Ovary (tissue), 9 donors: ENCODE data around the gene GNGT1. TPM values are rescaled to one million over a fixed set of nuclear protein-coding genes. Genes with fewer than 3 reads are reported as not detected.
A peak's percentile ranks its signal among the peaks of the same experiment; 100 is the strongest.

ENCODE experiments used
- DNase-seq, 5 donors: peaks; one replicate each; pipeline ENCODE4 v3.0.0-alpha.2; 2019 to 2020
- H3K27ac ChIP-seq, 2 donors: fragments of 200-600 bp; one replicate each; pipeline versions ENCODE4 v1.5.1 to v1.8.0; 2019 to 2022
- H3K27me3 ChIP-seq: fragments of 200-600 bp; one replicate; pipeline ENCODE4 v1.8.0; 2022
- H3K36me3 ChIP-seq: fragments of 200-600 bp; sonication (generic); one replicate; pipeline ENCODE4 v1.5.1; 2019
- H3K4me1 ChIP-seq: one replicate; pipeline ENCODE4 v1.8.1; 2013; ENCODE audit warnings: mild to moderate bottlenecking, moderate library complexity; ENCODE audit not compliant: insufficient read depth
- H3K4me3 ChIP-seq: fragments of 200-600 bp; sonication (generic); one replicate; pipeline ENCODE4 v1.5.1; 2017
- H3K9me3 ChIP-seq, 2 donors: fragments of 200-600 bp in 1 of 2; sonication (generic) in 1 of 2; one replicate each; pipeline versions ENCODE4 v1.5.1 to v1.8.1; 2013 to 2019; ENCODE audit warnings: mild to moderate bottlenecking in 1 of 2, moderate library complexity in 1 of 2
- EP300 ChIP-seq: sonication (generic); formaldehyde crosslinking; IDR thresholded peaks from one replicate; pipeline ENCODE4 v1.6.1; 2017; ENCODE audit warnings: antibody characterized with exemption
- POLR2A ChIP-seq: fragments of 450-650 bp; IDR thresholded peaks from one replicate; pipeline ENCODE4 v1.6.1; 2017; ENCODE audit warnings: antibody characterized with exemption, mild to moderate bottlenecking, moderate library complexity
- WGBS, 3 donors: extraction: QIAGEN DNeasy Blood & Tissue Kit in 1 of 3; methylation state at CpG; one replicate each; pipeline versions ENCODE4 v1.1.5 to v1.1.7; 2013 to 2017; 5-methylcytosine and 5-hydroxymethylcytosine counted together
- intact Hi-C, 4 donors: fragments of 100-400 bp; cut with DNase I; formaldehyde crosslinking; loops; one replicate each; pipeline versions ENCODE4 v1.11.0 to v1.15.1; 2022 to 2023
- polyA plus RNA-seq, 2 donors: library from polyadenylated mRNA; stranded (reverse); fragments of 200-250 nt in 1 of 2; fragments of 350-450 nt in 1 of 2; fragmentation: Illumina TruSeq in 1 of 2; extraction: RNeasy Lipid Tissue Mini Kit (QIAGEN cat#74804) in 1 of 2; gene quantifications; one replicate each; pipeline ENCODE4 v1.2.3, GENCODE V29; 2013 to 2014
- total RNA-seq, 7 donors: library from RNA; depleted of rRNA in 2 of 7; stranded (reverse); fragments of >200 nt in 2 of 7; fragmentation: NEBNext Ultra II Directional in 3 of 7; extraction: Animal tissue kit (Norgen Biotek cat#: 25700) in 3 of 7; gene quantifications; one replicate each; pipeline versions ENCODE4 v1.1.0 to v1.2.4, GENCODE V29; 2016 to 2023
- TF ChIP-seq, protein P1 (sequence below), 3 donors: fragments of 450-650 bp in 2 of 3; fragments of 200-600 bp in 1 of 3; IDR thresholded peaks; one replicate each; pipeline versions ENCODE4 v1.5.1 to v1.8.0; 2016 to 2022; ENCODE audit warnings: antibody characterized with exemption in 3 of 3, mild to moderate bottlenecking in 1 of 3
- donor health status: DM: no; HTN: no; CAD: no; lungs with moderate emphysema.
- donor health status: DM: no; HTN: no; CAD: no.
- donor health status: Bipolar disorder and iron deficiency.
- donor health status: DM: yes; HTN: yes; CAD: no.
- donor health status: DM: no; HTN: no; CAD: no.
- donor health status: DM: yes; HTN: yes; CAD: no.

Gene GNGT1
- total and polyA plus RNA-seq, 9 donors = 0.41 to 0.92 (median 0.68) TPM; not detected in 4

DNA sequence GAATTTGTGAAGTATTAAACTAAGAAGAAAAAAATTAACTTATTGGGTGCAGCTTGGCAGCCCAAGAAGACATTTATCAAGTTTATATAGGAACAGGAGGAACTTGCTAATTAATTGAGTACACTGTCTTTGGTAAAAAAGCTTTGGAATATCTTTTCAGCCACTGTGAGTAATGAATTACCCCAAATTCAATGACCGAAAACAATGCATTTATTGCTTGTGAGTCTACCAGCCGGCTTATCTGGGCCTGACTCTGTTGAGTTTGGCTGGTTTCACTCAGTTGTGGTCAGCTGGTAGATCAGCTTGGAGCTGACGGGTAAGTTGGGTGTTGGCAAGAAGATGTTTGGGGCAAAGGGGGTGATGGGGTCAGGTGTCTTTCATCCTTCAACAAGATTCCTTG lies 26.8 kb downstream of the GNGT1 start:
- 95 to 99% (median 98%) methylated on average over 3 of the region's 3 CpGs for WGBS, 3 donors
- TF ChIP-seq EP300 (no peak), POLR2A (no peak)
- TF ChIP-seq, protein P1, sequence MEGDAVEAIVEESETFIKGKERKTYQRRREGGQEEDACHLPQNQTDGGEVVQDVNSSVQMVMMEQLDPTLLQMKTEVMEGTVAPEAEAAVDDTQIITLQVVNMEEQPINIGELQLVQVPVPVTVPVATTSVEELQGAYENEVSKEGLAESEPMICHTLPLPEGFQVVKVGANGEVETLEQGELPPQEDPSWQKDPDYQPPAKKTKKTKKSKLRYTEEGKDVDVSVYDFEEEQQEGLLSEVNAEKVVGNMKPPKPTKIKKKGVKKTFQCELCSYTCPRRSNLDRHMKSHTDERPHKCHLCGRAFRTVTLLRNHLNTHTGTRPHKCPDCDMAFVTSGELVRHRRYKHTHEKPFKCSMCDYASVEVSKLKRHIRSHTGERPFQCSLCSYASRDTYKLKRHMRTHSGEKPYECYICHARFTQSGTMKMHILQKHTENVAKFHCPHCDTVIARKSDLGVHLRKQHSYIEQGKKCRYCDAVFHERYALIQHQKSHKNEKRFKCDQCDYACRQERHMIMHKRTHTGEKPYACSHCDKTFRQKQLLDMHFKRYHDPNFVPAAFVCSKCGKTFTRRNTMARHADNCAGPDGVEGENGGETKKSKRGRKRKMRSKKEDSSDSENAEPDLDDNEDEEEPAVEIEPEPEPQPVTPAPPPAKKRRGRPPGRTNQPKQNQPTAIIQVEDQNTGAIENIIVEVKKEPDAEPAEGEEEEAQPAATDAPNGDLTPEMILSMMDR (IDR thresholded peaks at IDR 0.05) = no peak
- intact Hi-C loops = no loop called here
- Histone ChIP-seq H3K27me3 (no peaks in the 10 kb centered on the region), H3K36me3 (no peaks in the 10 kb centered on the region), H3K27ac (no peak overlapping the region), H3K4me3 (no peak overlapping the region), H3K4me1 (no peaks in the 10 kb centered on the region), H3K9me3 (no peaks in the 10 kb centered on the region)
- no peak for DNase-seq

DNA sequence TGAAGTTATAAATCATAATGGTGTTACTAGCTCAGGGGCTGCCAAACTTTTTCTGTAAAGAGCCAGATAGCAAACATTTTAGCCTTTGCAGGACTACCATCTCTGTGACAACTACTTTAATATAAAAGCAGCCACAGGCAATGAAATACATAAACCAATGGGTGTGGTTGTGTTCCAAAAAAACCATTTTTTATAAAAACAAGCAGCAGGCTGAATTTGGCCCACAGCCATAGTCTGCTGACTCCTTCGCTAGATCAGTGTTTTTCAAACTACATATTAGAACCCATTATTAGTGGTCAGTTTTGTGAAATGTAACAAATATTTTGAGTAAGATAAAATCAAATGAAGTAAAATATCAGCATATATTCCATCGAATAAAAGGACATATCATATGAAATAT lies 28.7 kb downstream of the GNGT1 start:
- Histone ChIP-seq H3K4me3 (no peak overlapping the region), H3K9me3 (no peaks in the 10 kb centered on the region), H3K36me3 (no peaks in the 10 kb centered on the region), H3K4me1 (no peaks in the 10 kb centered on the region), H3K27ac (no peak overlapping the region), H3K27me3 (no peaks in the 10 kb centered on the region)
- 61 to 72% (median 67%) methylated on average over 2 of the region's 2 CpGs for WGBS, 3 donors
- intact Hi-C loops = no loop called here
- DNase-seq = peak in 1 of 5 donors; percentile 60
- TF ChIP-seq, protein P1 (IDR thresholded peaks at IDR 0.05) = no peak
- TF ChIP-seq EP300 = no peak
- no peak for TF ChIP-seq POLR2A

DNA sequence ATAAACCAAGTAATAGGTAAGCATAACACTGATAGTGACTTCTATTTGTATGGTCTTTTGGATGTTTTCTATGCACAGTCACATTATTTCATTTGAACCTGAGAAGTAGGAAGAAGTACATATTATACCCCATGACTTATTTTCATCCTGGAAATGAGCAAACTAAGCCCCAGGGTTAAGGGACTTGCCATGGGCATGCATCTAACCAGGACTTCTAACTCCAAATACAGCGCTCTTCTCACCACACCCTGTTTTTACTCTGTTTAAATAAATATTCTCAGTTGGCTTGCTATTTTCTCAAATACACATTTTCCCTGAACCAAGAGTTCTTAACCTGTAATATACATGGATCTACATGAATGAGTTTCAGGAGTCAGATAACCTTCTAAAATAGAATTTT lies 31.5 kb downstream of the GNGT1 start:
- 76 to 90% (median 77%) methylated on average over 1 of the region's 1 CpG for WGBS, 3 donors

DNA sequence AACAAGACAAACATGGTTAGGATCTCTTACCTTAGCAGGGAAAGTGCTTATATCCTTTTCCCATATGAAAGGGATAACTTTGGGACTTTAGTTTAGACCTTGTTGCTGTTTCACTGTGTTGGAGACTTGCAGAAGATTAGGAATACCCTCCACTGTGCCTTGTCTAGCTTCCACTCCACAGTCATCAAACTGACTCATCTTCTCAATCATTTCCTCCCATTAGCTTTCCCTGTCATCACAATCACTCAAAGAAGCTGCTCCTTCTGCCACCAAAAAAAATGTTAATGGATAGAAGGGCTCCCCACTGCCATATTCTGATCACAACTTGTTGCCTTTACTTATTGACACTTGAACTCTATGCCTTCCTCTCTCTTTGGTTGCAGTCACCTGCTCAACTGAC lies 31.9 kb downstream of the GNGT1 start:
- intact Hi-C loops = no loop called here
- TF ChIP-seq POLR2A (no peak), EP300 (no peak)
- TF ChIP-seq, protein P1 (IDR thresholded peaks at IDR 0.05) = no peak

More for the DNA sequence above, 31.5 kb downstream of the GNGT1 start:
- Histone ChIP-seq H3K36me3 (no peaks in the 10 kb centered on the region), H3K9me3 (no peaks in the 10 kb centered on the region), H3K27ac (no peak overlapping the region), H3K27me3 (no peaks in the 10 kb centered on the region), H3K4me1 (no peaks in the 10 kb centered on the region), H3K4me3 (no peak overlapping the region)
- TF ChIP-seq EP300 = no peak
- TF ChIP-seq, protein P1 (IDR thresholded peaks at IDR 0.05) = no peak
- no peak for TF ChIP-seq POLR2A
- DNase-seq = no peak
- intact Hi-C loops = no loop called here

DNA sequence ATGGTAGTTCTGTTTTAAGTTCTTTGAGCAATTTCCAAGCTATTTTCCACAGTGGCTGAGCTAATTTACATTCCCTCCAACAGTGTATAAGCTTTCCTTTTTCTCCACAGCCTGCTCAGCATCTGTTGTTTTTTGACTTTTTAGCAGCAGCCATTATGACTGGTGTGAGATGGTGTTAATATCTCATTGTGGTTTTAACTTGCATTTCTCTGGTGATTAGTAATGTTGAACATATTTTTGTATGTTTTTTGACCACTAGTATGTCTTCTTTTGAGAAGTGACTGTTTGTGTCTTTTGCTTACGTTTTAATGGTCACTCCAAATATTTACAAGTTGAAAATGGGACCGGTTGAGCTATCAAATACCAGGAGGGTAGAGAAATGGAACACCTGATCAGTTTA lies 35.6 kb downstream of the GNGT1 start:
- no peaks in the 10 kb centered on the region for H3K9me3 ChIP-seq
- H3K27me3 ChIP-seq = no peaks in the 10 kb centered on the region
- H3K4me3 ChIP-seq = no peak overlapping the region
- no peaks in the 10 kb centered on the region for H3K4me1 ChIP-seq
- no peak overlapping the region for H3K27ac ChIP-seq
- no peak for DNase-seq
- 66 to 83% (median 72%) methylated on average over 2 of the region's 2 CpGs for whole genome bisulfite sequencing, 3 donors
- H3K36me3 ChIP-seq = no peaks in the 10 kb centered on the region
- TF ChIP-seq POLR2A (no peak), EP300 (no peak)
- TF ChIP-seq, protein P1 (IDR thresholded peaks at IDR 0.05) = no peak
- intact Hi-C loops = no loop called here

More for the DNA sequence above, 31.9 kb downstream of the GNGT1 start:
- H3K9me3 ChIP-seq = no peaks in the 10 kb centered on the region
- no peaks in the 10 kb centered on the region for H3K36me3 ChIP-seq
- H3K27me3 ChIP-seq = no peaks in the 10 kb centered on the region
- no peak overlapping the region for H3K27ac ChIP-seq
- no peak overlapping the region for H3K4me3 ChIP-seq
- H3K4me1 ChIP-seq = no peaks in the 10 kb centered on the region
- DNase-seq = no peak
